ENCODE measurements around the gene NACC1.
"Not testable (repeated sequence)": the region's sequence is repeated elsewhere in the genome, so short reads cannot be mapped to it uniquely, and the experiment has no call there.

The NACC1 gene

DNA sequence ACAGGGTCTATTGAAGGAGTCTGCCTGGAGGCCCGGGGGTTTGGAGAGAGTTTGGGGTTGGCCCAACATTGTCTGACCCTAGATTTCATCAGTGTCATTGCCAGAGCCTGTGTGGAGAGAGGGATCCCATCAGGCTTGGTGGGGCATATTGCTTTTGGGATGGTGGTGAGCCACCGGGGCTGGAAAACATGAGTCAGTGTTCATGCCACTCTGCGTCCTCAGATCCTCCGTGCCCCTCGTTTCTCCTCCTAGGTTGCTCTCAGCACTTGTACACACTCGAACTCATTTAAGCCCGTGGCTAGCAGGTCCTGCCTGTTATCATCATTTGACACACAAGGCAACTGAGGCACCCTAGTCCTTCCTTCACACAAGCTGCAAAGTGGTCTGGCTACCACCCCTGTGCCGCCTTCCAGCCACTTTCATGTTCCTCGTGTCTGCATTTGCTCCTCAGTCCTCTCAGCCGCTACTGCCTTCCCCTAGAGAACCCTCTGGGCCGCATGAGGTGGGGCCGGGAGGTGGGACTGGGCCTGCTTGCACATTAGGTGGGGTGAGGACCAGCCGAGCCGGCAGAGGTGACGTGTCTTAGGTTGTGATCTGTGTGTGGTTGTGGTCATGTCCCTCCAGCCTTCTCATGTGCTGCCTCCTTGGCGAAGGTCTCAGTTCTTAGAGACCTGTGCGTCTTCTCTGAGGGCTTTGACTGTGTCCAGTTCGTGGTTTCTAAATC, 3.6 kb downstream of the NACC1 start:
- DNase-seq: no peak

DNA sequence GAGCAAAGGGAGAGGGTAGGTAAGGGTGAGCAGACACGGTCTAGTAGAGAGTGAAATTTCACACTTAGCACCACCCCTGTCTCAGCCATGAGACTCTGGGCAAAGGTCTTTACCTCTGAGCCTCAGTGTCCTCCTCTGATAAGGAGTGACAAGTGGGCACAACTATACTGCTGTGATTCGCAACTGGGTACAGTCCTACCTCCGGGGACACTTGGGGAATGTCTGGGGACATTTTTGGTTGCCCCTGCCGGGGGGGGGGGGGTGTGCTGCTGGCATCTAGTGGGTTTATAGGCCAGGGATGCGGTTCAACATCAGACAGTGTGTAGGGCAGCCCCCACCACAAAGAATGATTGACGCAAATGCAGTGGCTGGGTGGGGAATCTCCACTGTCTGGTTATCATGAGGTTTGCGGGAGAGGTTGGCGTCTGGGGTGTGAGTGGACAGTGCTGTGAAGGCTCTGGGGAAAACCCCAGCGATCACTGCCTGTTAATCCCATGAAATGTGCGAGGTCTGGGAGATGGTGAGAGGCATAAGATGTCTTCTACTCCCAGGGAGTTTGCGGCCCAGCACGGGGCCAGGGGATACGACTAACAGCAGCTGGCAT, 4.3 kb downstream of the NACC1 start:
- DNase-seq: no peak

DNA sequence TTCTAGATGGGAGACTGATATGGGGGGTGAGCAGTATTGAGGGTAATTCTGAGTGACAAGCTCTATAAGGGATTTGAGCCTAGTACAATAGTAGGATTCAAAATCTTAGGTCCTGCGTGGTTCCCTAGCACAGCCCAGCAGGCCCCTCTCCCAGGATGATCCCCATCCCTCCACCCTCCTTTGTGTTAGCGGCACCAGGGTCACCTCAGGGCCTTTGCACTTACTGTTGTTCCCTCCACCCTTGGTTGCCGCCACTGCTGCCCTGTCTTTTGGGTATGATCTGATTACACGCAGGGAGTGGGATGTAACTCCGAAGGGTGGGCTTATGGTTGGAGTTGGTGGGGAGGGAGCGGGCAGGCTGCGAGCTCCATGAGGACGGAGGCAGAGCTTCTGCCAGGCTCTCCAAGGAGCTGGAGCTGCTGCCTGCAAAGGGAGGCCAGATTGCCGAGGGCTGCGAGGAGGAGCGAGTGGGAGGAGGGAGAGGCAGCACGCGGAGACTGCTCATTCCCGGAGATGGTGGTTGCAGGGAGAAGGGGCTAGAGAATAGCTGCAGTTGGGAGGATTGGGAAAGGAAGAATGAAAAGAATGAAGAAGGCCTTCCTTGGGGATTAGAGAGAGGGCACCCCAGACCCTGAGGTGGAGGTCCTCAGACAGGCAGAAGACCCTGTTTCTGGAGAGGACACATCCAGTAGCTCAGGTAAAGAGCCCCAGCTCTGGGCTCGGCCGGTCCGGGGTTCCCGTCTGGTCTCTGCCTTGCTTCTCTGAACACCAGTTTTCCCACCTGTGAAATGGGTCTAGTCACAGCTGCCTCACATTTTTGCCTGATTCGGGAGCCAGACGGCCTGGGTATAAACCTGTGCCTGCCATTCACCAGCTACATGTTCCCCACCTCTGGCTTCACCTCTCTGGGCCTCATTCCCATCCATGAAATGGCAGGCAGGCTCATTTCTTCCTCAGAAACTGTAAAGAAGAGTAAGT, 5.2 kb downstream of the NACC1 start:
- DNase-seq: no peak

DNA sequence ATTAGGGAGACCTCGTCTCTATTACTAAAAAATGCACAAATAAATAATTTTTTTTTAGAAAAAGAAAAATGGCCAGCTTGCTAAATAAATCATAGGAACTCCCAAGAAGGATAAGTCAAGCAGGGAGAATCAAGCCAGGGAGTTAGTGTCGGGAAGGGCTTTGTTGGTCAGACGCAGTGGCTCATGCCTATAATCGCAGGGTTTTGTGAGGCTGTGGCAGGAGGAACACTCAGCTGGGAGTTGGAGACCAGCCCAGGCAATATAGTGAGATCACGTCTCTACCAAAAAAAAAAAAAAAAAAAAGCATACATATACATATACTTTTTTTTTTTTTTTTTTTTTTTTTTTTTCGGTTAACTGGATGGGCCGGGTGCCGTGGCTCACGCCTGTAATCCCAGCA, 9.0 kb downstream of the NACC1 start:
- no peak for DNase-seq

DNA sequence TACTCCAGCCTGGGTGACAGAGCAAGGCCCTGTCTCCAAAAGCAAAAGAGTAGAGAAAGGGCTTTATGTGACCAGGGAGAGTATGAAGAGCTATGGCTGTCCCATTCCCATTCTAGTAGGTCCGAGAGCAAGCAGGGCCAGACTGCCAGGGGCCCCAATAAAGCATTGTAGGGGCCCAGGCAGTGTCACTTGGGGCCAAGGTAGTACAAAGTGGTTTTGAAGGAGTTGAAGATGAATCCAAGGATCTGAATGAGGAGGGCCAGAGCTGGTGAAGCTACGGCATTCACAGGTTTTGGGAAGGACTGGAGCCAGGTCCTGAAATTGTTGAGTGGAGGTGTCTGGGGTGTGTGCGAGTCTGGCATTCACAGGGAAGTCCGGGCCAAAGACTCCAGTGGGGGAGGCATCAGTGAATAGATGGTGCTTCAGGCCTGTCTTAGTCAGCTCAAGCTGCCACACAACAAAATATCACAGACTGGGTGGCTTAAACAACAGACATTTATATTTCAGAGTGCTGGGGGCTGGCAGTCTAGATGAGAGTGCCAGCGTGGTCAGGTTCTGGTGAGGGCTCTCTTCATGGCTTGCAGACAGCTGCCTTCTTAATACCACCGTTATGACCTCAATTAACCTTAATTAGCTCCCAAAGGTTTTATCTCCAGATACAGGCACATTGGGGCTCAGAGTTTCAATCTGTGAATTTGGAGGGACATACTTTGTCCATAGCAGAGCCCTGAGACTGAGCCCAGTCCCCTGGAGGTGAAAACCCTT, 9.9 kb downstream of the NACC1 start:
- no peak for DNase-seq

DNA sequence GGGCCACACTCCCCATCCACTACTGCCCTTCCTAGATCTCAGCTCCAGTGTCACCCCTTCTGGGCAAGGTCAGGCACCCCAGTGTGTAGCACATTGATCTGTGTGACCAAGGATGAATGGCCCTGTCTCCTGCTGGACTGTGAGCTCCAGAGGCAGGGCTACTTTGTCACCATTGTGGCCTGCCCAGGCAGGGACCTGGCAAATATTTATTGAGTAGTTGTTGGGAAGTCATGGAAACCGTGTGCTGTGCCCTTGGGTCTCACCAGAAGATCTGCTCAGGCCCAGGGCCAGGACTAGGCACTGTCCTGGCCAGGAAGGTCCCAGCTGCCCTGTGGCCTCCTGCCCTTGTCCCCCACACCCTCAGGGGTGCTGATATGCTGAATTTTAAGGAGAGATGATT, 10.5 kb downstream of the NACC1 start:
- DNase-seq: no peak

DNA sequence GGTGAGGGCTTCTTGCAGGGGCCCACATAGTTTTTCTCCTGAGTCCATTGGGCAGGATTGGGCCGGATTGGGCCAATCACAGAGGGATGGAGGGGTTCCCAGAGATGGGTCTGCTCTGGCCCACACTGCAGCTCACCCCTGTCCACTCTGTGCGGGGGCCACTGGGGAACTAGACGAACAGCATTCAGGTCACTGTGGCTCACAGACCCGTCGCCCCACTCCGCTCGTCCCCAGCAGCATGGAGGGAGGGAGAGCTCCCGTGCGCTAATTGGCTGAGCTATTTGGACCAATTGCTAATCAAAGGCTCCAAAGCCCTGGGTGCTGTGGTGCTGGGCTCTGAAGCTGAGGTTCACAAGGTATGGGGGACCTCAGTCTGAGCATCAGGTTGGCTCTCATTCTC, 11.3 kb downstream of the NACC1 start:
- no peak for DNase-seq

DNA sequence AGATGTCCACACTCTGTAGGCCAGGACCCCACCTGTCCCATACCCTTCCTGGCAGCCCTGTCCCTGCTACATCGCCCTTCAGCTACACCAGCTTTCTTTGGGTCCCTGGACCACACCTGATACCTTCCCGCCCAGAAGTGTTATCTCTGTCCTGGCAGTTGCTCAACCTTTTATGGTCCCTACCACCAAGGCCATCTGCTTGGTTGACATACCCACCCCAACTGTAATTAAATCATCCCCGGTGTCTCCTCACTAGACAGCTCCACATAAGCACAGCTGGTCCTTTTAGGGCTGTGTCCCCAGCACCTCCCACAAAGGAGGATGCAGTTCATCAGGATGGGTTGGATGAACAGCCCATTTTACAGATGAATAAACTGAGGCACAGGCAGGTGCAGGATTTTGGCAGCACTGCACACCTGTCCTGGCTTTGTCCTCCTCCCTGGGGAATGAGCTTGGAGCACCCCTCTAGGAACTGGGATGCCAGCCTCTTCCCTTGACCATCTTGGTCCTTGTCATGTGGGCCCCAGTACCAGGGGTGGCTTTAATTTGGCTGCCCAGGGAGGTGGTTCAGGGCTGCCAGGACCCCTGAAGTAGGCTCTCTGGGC, 12.9 kb downstream of the NACC1 start:
- DNase-seq: no peak

DNA sequence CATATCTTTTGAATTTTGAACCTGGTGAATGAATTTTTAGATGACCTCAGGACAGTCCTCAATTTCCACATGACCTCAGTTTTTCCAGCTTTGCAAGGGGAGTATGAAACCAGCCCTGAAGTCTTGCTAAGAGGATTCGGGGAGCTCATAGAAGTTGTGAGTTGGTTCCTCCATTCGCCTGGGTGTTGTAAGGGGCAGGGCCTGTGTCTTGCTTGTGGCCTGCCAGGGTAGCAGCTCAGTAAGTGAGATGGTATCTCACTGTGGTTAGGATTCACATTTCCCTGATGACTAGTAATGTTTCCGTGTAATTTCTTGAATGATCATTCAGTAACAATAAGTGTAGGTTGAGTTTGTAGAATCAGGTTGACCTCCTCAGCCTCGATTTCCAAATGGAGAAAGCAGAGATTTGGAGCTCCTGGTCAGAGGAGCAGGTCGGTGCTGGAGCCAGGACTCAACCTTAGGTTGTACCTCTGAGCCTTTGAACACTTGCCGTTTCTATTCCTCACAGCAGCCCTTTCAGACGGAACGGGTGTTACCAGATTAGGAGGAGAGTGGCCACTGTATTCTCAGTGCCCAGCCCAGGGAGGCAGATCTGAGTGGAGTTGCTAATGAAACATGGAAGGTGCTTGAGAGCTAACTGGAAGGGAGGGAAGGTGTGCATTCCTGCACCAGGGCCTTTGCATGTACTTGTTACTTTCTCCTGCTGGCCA, 14.6 kb downstream of the NACC1 start:
- peak; percentile 82 for DNase-seq

DNA sequence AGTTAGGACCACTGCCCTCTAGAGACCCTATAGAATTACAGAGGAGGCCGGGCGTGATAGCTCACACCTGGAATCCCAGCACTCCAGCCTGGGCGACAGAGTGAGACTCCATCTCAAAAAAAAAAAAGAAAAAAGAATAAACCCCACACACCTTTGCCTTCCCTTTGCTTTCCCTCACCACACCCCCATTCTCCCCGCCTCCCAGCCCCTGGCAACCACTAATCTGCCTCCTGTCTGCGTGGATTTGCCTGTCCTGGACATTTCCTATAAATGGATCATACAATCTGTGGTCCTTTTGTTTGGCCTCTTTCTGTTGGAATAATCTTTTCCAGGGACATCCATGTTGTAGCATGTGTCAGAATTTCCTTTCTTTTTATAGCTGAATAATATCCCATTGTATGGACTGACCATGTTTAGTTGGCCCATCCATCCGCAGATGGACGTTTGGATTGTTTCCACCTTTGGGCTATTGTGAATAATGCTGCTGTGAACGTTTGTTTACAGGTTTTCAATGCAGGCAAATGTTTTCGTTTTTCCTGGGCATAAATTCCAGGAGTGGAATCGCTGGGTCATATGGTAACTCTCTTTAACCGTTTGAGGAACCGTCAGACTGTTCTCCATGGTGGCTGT, 15.3 kb downstream of the NACC1 start:
- DNase-seq: no peak

DNA sequence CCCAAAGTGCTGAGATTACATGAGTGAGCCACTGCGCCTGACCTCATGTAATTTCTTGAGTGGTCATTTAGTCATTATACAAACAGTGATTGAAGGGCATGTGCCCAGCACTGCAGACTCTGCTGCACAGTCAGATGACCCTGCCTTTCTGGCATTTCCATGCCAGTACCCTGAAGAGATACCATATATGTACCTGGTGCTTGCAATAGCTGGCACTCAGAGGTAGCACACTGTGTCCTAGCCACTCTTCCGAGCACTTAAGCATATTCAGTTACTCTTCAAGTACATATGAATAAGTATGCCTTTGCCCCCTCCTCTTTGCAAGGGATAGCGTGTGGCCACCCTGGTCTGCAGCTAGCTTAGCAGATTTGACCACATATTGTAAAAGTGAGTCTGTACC, 16.6 kb downstream of the NACC1 start:
- no peak for DNase-seq

DNA sequence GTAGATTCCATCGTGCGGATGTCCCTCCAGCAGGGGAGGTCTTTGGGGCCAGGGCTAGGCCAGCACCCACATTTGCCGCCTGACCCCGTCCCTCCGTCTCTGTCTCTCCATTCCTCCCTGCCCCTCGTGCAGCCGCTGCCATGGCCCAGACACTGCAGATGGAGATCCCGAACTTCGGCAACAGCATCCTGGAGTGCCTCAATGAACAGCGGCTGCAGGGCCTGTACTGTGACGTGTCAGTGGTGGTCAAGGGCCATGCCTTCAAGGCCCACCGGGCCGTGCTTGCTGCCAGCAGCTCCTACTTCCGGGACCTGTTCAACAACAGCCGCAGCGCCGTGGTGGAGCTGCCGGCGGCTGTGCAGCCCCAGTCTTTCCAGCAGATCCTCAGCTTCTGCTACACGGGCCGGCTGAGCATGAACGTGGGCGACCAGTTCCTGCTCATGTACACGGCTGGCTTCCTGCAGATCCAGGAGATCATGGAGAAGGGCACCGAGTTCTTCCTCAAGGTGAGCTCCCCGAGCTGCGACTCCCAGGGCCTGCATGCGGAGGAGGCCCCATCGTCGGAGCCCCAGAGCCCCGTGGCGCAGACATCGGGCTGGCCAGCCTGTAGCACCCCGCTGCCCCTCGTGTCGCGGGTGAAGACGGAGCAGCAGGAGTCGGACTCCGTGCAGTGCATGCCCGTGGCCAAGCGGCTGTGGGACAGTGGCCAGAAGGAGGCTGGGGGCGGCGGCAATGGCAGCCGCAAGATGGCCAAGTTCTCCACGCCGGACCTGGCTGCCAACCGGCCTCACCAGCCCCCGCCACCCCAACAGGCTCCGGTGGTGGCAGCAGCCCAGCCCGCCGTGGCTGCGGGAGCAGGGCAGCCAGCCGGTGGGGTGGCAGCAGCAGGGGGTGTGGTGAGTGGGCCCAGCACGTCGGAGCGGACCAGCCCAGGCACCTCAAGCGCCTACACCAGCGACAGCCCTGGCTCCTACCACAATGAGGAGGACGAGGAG, 17.3 kb downstream of the NACC1 start:
- DNase-seq: no peak

DNA sequence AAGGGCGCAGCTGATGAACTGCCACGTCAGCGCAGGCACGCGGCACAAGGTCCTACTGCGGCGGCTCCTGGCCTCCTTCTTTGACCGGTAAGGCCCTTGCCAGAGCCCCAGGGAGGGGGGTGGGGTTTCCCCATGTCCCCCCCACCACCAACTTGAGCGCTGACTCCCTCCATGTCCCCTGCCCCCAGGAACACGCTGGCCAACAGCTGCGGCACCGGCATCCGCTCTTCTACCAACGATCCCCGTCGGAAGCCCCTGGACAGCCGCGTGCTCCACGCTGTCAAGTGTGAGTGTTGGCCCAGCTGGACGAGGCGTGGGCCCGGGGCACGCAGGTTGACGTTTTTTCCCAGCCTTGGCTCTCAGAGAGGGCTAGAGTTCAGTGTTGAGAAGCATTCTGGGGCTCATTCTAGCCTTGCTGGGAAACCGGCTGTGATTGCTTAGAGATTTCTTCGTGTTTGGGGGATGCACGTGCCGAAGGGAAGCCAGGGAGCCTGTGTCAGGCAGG, 19.3 kb downstream of the NACC1 start:
- no peak for DNase-seq

DNA sequence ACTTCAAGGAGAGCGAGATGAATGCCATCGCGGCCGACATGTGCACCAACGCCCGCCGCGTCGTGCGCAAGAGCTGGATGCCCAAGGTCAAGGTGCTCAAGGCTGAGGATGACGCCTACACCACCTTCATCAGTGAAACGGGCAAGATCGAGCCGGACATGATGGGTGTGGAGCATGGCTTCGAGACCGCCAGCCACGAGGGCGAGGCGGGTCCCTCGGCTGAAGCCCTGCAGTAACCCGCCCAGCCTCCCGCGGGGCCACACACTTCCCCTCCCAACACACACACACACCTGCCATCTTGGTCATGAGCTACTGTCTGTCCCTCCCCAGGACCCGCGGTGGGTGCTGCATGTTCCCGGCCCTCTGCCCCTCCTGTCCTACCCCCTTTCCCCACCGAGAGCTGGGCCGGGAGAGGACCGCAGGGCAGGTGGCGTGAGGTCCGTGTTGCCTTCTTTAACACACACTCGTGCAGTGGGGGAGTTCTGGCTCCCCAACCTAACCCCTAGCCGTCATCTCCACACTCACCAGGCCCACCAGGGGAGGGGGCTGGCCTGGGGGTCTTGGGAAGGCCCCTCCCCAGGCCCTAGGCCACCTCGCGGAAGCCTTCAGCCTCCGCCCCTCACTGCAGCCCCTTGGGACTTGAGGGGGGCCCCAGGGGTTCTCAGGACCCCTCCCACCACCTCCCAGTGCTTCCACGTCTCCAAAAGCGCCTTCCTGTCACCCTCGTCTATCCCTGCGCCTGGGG, 20.3 kb downstream of the NACC1 start:
- no peak for DNase-seq

DNA sequence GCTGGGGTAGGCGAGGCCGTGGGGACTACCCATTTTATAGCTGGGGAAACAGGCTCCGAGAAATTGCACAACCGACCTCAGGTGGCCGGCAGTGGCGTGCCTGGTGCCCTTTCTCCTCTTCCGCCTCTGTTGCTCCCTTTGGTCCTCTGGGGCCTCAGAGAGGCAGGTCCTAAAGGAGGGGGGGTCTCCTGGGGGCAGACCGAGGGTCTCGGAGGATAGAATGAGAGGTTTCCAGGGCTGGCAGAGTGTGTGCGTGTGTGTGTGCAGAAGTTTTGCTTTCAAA, 20.8 kb downstream of the NACC1 start:
- DNase-seq: no peak

DNA sequence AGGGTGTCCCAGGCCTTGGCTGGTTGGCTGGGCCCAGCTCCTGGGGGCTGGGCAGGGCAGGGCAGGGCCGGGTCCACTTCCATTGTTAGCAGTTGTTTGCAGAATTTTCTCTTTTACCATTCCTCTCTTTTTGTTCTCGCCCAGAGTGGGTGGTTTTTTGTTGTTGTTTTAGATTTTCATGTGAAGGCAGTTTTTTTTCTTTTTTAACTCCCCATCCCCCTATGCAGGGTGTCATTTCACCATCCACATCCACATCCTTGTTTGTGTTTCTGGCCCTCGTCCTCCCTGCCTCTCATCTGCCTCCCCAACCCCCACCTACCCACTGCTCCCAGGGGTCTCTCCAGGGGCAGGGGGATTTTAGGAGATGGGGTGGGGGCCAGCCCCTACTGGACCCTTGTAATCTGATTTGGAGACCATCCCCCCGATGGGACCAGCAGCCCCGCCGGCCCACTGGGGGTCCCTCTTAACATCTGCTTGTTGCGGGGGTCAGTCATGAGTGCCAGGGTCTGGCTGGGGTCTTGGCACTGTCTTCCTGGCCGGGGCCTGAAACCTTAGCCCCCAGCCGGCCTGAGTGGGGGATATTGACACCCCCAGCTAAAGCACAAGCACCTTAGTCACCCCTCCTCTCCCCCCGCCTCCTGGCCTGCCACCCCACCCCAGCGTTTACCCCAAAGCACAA, 21.7 kb downstream of the NACC1 start:
- no peak for DNase-seq

DNA sequence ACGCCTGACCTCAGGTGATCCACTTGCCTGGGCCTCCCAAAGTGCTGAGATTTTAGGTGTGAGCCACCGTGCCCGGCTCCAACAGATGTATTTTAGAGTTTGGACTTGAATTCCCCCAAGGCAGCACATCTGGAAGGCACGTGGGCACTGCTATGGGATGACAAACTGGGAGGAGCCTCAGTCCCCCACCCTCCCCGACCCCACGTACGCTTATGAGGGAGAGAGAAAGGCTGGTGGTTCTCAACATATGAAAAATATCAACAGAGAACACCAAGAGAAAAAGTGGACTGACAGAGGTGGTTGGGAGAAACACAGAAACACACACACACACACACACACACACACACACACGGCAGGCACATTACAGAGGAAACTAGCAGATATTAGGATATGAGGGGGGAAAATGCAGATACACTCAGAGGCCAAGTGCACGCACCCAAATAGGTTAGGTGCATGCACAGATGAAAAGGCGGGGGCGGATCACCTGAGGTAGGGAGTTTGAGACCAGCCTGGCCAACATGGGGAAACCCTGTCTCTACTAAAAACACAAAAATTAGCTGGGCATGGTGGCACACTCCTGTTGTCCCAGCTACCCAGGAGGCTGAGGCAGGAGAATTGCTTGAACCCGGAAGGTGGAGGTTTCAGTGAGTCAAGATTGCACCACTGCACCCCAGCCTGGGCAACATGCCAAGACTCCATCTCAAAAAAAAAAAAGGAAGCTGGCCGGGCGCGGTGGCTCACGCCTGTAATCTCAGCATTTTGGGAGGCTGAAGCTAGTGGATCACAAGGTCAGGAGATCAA, 28.9 kb downstream of the NACC1 start:
- peak; percentile 27 for DNase-seq

DNA sequence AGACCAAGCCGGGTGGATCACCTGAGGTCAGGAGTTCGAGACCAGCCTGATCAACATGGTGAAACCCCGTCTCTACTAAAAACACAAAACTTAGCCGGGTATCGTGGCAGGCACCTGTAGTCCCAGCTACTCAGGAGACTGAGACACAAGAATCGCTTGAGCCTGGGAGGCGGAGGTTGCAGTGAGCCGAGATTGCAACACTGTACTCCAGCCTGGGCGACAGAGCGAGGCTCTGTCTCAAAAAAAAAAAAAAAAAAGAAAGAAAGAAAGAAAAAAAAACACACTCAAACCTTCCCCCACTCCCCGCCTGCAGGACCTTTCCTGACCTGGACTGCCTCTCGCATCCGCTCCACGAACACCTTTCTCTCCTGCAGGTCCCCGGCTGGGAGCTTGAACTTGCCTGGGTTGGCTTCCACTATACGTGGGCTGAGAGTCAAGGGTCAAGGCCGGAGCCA, 31.1 kb downstream of the NACC1 start:
- not testable (repeated sequence) for DNase-seq
